GM21717 (cell line): ENCODE measurements around the gene BCAS3.
"Not testable (repeated sequence)": the region's sequence is repeated elsewhere in the genome, so short reads cannot be mapped to it uniquely, and the experiment has no call there.

ENCODE experiments used
- ATAC-seq: cut with Tn5 transposase; IDR thresholded peaks from one replicate; pipeline ENCODE4 v1.9.1; 2021; ENCODE audit warnings: mild to moderate bottlenecking, moderate library complexity; ENCODE audit not compliant: unreplicated experiment

Gene BCAS3

DNA sequence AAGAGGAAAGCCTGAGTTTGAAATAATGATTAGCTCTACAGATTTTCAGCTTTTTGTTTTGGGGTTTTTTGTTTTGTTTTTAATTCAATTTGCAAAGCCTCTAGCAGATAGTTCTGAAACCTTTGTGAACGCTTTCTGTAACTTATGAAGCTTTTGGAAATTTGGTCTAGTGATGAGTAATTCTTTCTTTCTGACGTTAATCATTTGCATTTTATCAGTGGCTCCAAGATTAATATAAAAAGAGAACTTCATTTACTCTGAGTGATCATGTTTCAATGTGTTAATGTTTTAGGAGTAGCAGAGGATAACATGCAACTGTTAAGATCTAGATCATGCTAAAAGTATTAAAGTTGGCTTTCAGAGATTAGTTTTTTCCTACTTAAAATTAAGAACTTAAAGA lies 561.7 kb downstream of the BCAS3 start:
- ATAC-seq = no peak

DNA sequence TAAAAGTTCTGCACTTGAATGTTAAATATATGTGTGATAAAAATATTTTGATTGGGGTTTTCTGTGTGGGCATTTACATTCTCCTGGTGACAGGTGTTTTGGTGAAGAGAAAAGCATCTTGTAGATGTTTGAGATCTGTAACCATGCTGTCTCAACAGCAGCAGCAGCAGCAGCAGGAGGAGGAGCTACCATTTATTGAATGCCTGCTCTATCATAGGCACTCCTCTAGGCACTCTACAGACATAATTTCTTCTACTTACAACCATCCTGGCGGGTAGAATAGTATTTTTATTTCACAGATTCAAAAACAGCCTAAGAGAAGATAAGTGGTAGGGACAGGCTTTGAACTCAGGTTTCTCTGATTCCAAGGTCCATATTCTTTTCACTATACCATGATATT lies 562.3 kb downstream of the BCAS3 start:
- no peak for ATAC-seq

DNA sequence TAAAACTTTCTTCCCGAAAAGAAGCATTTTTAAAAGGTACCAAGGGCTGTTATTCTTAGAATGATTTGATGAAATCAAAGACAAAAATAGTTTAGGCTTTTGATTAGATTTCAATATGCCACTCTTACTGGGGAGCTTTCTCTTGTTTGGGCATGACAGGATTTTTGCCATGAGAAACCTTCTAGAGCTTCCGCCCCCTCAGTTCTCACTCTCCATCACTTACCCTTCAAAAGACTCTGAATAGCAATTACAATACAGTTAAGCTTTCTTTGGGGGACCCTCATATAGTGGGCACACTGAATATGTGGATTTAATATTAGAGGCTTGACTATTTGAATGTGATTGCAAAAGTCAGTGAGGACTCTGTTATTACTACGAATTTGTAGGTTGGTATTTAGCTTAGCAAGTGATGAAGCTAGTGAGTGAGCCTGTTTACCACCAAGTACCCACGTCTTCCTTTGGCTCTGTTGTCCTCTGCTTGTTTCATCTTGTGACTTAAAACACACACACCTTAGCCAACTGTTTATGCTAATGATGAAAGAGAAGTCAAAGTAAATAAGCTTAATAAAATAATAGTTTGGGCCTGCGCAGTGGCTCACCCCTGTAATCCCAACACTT lies 563.3 kb downstream of the BCAS3 start:
- ATAC-seq = no peak

DNA sequence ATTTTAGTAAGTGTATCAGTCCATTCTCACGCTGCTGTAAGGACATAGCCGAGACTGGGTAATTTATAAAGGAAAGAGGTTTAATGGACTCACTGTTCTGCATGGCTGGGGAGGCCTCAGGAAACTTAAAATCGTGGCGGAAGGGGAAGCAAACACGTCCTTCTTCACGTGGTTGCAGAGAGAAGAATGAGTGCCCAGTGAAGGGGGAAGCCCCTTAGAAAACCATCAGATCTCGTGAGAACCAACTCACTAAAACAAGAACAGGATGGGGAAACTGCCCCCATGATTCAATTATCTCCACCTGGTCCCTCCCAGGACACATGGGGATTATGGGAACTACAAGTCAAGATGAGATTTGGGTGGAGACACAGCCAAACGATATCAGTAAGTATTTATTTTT lies 567.3 kb downstream of the BCAS3 start:
- not testable (repeated sequence) for ATAC-seq

DNA sequence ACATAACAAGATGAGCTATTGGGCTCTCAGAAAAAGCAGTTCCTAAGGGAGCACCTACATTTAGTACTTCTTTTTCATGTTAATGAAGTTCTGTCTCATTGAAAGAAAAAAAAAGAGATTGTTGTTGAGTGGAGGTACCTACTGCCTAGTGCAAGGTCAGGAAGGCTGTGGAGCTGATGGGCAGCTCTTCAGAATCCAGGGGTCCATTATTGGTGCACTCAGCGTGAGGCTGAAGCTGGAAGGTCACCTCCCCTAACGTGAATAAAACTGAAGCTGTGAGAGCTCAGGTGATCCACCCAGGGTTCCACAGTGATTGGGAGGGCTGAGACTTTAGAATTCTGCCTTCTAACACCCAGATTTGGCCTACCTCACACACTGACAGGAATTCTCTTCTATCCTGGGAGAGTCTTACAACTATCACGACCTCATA lies 568.1 kb downstream of the BCAS3 start:
- ATAC-seq = no peak

DNA sequence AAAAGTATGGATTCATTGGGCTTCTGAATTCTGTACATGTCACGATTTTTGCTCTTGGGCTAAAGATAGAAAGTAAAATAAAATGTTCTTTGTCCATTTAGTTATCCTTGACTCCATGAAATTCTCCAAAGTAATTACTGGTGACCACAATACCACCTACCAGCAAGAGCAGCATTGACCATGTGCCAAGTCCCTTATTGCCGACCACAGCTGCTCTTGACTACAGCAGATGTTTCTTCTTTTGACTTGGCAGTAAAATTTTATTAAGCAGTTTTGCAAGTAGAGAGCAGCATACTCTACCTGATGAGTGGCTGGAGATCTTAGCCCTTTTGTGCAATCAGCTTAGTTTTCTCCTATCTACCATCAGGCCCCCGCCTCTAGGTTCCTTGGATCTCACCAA lies 569.8 kb downstream of the BCAS3 start:
- ATAC-seq = no peak

DNA sequence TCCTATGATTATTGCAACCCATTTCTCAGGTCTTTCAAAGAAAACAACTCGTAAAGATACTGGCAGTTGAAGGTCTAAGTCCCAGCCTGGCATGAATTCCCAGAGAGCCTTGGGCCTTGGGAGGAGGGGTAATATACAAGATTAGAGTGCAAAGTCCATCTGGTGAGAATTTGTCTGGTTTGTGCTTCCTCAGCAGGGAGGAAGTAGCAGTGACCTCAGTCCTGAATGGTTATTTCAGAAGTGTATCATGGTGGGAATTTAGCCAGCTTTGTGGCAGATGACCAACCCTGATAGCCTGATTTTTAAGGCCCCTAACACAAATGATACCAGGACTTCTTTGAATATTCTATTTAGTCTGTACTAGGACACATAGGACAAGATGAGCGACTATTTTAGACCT lies 570.7 kb downstream of the BCAS3 start:
- ATAC-seq = no peak

DNA sequence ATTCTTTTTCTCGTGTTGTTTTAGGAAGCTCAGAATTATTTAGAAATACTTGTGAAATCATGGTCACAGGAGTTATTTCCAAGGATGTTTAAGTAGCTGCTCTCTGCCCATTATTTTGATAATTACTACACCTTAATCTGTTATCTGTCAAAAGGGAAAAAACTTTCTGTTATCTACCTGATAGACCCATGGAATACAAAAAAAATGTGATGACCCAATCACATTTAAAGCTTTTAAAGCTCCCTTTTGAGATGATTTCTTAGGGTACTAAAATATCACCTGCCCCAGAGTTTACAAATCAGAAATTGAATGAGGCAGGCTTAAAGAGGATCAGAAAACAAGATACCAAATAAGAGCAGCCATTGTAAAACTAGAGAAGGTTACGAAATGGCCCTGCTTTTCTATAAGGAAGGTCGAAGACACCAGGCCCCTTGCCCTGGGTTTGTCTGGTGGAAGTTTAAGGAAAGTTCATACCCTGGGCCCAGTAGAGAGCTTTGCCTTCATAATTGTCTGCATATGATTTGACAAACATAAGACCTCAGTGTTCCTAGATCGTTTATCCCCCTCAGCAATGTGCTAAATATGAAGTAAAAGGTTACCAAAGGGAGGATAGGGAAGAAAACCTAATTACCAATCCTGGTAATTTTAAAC lies 572.1 kb downstream of the BCAS3 start:
- ATAC-seq = no peak

DNA sequence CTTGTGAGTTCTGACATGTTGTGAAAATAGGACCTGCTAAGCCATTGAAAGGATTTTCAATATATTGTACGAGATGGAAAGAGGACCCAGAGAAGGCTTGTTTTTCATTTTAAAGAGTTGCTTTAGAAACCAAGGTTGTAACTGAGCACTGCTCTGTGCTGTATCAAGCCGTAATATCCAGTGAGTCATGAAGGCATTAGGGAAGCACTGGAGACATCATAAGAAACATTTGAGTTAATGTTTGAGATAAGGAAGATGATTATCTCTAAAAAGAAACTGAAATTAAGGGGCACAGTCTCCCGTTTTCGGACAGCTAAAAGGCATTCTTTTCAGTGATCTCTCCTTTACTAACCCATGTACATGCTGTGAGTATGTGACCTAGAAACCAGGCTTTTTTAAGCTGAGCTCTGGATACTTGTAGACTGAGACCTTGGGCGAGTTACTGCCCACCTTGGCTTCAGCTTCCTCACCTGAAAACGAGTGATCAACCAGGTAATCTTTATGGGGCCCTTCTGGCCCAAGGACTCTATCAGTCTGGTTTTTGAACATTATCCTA lies 572.8 kb downstream of the BCAS3 start:
- no peak for ATAC-seq

DNA sequence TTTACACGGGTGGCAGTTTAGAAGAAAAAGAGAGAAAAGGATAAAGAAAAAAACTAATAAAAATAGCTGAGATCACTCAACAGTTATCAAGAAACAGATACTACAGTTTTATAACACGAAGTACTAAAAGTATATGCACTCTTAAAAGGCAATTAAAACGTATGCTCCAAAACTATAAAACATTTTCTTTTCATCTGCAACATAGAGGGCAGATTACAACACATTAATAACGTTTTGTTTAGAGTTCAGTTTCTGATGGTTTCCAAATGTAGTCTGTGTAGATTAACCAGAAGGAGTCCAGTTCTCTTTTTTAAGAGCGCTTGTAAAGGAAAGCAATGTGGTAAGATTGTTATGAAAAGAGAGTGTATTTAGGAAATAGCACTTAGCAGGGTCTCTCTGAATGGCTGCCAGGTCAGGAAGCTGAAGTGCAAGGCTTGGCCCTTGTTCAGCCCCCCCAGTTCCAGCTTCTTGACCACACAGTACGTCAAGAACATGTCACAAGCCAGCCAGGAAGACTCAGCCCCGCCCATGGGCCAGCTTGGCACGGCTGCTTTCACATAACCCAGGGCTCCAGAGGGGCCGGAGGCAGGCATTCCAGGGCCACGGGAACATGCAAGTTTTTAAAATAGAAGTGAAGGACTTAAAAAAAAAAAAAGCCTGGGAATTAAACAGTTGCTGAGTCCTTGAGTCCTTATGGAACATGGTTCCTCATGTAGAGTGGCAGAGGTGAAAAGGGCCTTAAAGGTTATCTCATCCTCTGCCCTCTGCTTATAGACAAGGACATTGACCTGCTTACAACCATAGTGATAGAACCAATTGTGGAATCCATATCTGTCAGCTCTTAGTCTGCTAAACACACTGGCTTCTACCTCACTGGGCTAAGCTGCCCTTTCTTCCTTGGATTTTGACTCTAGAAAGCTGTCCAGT lies 574.6 kb downstream of the BCAS3 start:
- no peak for ATAC-seq

DNA sequence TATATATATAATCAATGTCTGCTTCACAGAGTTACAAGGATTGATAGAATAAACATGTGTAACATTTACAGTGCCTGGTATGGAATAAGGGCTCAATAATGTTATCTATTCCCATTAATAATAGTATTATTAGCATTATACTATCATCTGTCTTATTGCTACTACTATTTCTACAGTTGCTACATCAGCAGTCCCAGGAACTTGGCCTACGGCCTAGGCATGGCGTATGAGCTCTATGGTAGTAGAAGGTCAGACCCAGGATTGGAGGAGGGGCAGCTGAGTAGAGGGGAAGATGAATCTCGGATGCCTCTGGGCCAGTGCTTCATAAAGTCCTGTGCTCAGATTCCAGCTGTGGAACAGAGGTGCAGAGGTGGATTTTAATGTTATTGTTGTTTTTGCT lies 575.7 kb downstream of the BCAS3 start:
- no peak for ATAC-seq

DNA sequence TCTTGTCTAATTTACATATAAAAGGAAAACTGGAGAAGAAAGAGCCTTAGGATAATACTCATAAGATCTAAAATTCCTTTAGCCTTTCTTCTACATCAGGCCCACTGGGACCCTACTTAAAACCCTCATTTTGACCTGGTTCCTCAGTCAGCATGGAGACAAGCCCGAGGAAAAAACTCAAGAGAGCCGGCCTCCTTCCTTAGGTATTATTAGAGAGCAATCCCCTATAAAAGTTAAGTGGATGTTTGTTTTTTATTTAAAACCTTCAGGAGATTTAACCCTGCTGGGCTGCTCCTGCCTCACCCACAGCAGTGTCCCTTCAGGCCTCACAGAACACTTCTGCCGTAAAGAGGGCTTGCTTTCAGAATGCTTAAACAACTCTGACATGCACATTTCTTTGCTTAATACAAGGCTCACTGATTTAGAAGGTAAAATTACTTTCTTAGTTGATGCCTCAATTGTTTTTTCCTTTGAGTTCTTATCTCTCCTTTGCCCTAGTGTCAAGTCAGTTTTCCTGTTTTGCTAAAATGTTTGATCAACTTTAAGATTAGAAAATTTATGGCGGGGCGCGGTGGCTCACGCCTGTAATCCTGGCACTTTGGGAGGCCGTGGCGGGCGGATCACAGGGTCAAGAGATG lies 576.4 kb downstream of the BCAS3 start:
- no peak for ATAC-seq

DNA sequence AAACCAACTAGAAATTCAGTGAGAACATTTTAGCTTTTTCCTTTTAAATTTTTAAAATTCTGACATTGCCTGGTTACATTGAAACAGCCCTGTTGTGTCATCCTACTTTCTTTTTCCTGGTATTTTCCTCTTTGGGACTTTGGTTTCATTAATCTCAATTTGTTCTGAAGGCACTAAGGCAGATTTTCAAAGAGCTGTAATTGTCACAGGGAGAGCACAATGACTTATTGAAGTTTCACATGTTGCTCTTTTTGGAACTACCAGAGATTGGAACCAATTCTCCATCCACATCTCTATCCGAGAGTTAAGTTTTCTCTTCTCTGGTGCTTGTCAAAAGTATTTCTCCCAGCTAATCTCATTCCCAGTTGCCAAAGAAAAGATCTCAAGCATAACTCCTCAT lies 577.3 kb downstream of the BCAS3 start:
- no peak for ATAC-seq

DNA sequence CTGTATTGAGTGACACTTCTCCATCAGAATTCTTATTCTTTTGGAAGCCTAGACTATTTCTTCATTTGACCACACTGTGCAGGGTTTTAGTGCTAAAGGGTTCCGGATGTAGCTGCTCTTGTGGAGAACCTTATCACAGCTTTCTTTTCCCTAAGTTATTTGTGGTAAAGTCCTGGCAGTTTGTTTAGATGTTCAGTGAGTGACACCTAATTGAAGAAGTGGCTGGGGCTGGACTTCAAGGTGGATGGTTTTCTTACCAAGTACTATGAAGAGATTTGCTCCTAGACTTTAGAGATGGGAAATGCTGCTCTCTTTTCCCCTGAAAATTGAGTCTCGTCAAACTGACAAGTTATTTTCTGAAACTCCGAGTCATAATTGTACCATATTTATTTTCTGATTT lies 578.0 kb downstream of the BCAS3 start:
- no peak for ATAC-seq

DNA sequence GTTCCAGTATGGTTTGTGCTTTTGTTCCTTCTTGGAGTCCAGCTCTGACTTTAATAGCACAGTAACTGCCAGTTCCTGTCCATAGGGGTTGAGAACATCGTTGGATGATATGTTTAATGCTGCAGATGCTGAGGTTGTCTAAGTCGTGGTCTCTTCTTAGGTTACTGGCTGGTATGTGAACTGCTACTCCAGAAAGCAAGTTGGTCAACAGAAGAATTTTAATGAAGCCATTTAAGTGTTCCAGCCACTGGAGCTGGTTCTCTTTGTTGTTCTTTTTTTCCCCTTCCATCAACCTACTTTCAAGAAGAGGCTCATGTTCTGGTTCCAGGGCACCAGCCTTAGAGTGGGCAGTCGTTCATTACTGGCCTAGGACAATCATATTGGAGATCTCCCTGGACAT lies 581.7 kb downstream of the BCAS3 start:
- no peak for ATAC-seq

DNA sequence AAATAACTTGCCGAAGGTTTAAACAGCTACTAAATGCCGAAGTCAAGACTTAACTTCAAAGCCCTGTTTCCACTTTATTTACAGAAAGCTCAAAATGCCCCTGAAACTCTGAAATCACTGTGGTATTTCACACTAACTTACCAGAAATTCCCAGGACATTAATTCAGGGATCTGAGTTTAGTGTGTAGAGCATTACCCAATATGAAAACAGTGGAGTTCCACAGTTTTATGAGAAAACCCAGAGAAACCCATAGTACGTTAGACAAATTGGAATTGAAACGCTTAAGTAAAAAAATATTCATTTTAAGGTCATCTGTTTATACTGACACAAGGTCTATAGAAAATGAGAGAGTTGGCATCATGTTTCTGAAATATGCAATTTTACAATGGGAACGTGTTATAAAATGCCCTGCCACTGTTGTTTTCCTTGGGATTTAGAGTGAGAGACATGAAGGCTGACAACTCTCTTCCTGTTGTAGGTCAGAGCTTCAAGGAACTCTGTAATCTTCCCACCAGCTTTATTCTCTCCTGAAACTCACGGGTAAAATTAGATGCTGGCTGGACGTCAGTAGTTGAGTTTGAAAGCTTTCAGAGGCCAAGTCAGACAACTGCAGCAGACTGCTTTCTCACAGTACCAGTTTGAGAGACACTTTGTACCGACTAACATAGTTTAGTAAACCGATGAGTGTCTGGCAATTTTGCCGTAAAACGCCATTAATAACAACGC lies 582.6 kb downstream of the BCAS3 start:
- no peak for ATAC-seq

DNA sequence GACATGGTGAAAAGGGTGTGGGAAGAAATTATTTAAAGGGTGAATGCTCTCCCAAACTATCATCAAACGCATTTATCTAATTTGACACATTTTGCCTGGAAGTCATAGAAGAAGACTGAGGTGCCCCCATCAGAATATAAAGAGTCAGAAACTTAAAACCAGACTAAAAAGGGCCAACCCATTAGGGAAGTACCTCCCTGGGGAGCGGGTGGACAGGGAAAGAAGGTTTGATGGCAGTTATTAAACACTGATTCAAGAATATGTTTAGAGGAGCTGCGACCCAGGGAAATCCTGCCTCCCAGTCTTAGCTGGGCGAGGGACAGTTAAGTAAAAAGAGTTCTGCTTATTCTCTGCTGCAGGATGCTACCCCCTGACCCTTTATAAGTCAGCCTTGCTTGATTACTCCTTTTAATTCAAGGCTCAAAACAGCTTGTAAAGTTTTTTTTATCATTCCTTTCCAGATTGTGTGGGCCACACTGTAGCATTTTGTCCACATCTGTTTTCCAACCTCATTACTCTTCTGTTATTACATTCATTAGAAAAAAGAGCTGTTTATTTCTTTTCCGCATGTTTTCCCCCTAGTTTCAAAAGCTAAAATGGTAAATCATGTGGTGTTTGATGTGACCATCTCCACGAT lies 583.5 kb downstream of the BCAS3 start:
- no peak for ATAC-seq

DNA sequence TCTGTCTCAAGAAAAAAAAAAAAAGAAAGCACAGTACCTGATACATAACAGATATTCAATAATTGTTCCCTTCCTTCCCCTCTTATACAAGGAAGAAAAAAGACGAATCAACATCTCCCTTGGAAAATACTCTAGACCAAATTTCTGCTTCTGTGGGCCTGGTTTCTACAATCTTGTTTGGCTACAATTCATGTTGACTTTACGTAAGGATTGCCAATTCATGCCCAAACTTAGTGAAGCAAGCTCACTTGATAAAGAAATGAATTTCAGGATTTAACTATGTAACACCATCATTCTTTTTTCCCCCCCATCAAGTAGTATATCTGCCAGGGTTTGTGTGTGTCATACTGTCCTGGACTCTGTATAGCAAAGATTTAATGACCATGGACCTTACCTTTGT lies 587.7 kb downstream of the BCAS3 start:
- ATAC-seq = no peak

DNA sequence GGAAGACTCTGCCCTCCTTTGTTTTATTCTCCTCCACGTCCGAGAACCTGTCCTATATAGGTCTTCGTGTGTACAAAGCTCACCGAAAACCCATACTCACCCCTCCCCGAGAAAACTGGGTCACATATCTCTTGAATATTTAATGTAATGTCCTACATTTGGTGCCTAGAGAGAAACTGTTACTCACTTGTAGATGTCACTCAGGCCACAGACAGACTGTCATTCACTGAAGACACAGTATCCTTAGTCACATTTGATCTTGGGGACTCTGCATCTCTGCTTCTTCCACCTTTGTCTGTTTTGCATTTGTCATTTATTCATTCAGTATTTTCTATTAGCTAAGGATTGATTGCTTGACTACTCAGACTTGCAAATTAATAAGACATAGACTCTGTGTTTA lies 590.2 kb downstream of the BCAS3 start:
- no peak for ATAC-seq

DNA sequence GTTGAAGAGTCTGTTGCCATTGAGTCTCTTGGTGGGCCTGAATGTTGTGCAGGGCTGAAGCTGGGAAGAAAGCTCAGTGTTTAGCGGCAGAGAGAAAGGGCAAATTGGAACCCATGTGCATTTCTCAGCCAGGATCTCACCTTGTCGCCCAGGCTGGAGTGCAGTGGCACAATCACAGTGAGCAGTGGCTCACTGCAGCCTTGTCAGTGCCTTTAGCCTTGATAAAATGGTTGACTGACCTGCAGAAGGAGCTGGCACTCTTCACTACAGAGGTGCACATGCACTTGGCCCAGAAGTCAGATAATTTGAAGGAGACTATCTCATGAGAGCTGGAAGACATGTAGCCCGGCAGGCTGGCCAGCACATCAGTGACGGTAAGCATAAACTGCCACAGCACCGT lies 597.7 kb downstream of the BCAS3 start:
- no peak for ATAC-seq
